ENCODE results near the gene TUBGCP3.

DNA sequence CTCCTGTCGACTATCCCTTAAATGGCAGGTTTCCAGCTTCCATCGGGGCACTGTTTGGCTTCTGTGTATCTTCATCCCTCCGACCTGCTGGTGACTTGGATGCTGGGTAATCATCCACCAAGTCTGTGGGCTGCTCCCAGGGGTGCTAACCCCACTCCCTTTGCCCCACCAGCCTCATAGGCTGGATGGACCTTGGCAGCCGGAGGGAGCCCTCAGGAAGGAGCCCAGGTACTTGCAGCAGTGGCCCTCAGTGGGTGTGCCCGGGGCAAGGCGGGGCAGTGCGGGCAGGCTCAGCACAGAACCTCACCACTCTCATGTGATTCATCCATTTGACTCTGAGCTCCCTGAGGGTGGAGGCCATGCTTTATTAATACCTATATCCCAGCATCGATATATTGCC is 27.4 kb upstream of the TUBGCP3 start:
- TF ChIP-seq, protein P1, sequence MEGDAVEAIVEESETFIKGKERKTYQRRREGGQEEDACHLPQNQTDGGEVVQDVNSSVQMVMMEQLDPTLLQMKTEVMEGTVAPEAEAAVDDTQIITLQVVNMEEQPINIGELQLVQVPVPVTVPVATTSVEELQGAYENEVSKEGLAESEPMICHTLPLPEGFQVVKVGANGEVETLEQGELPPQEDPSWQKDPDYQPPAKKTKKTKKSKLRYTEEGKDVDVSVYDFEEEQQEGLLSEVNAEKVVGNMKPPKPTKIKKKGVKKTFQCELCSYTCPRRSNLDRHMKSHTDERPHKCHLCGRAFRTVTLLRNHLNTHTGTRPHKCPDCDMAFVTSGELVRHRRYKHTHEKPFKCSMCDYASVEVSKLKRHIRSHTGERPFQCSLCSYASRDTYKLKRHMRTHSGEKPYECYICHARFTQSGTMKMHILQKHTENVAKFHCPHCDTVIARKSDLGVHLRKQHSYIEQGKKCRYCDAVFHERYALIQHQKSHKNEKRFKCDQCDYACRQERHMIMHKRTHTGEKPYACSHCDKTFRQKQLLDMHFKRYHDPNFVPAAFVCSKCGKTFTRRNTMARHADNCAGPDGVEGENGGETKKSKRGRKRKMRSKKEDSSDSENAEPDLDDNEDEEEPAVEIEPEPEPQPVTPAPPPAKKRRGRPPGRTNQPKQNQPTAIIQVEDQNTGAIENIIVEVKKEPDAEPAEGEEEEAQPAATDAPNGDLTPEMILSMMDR (IDR thresholded peaks at IDR 0.05) = no peak
- no peak for TF ChIP-seq POLR2A (IDR thresholded peaks at IDR 0.05)
